ENCODE data around the gene UBR4. TPM values are rescaled to one million over a fixed set of nuclear protein-coding genes. Genes with fewer than 3 reads are reported as not detected.

The UBR4 gene
- total RNA-seq, 1 donor from 2014 or later = 108 TPM

GRCh38 chr1:19037659-19038058, 172.4 kb downstream of the UBR4 start:
- H3K27ac Mint-ChIP-seq = no peak overlapping the region
- peaks cover 19% of the 10 kb centered on the region for H3K27me3 Mint-ChIP-seq
- H3K4me3 Mint-ChIP-seq = no peak overlapping the region
- no peak for DNase-seq (ENCODE audit: extremely low spot score, unreplicated experiment)
- no peaks in the 10 kb centered on the region for H3K9me3 Mint-ChIP-seq
- TF ChIP-seq, protein P1, sequence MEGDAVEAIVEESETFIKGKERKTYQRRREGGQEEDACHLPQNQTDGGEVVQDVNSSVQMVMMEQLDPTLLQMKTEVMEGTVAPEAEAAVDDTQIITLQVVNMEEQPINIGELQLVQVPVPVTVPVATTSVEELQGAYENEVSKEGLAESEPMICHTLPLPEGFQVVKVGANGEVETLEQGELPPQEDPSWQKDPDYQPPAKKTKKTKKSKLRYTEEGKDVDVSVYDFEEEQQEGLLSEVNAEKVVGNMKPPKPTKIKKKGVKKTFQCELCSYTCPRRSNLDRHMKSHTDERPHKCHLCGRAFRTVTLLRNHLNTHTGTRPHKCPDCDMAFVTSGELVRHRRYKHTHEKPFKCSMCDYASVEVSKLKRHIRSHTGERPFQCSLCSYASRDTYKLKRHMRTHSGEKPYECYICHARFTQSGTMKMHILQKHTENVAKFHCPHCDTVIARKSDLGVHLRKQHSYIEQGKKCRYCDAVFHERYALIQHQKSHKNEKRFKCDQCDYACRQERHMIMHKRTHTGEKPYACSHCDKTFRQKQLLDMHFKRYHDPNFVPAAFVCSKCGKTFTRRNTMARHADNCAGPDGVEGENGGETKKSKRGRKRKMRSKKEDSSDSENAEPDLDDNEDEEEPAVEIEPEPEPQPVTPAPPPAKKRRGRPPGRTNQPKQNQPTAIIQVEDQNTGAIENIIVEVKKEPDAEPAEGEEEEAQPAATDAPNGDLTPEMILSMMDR (conservative IDR thresholded peaks at IDR 0.05) = no peak
- H3K36me3 Mint-ChIP-seq = no peaks in the 10 kb centered on the region
- H3K4me1 Mint-ChIP-seq (ENCODE audit: unreplicated experiment) = peaks cover 11% of the 10 kb centered on the region

DNA sequence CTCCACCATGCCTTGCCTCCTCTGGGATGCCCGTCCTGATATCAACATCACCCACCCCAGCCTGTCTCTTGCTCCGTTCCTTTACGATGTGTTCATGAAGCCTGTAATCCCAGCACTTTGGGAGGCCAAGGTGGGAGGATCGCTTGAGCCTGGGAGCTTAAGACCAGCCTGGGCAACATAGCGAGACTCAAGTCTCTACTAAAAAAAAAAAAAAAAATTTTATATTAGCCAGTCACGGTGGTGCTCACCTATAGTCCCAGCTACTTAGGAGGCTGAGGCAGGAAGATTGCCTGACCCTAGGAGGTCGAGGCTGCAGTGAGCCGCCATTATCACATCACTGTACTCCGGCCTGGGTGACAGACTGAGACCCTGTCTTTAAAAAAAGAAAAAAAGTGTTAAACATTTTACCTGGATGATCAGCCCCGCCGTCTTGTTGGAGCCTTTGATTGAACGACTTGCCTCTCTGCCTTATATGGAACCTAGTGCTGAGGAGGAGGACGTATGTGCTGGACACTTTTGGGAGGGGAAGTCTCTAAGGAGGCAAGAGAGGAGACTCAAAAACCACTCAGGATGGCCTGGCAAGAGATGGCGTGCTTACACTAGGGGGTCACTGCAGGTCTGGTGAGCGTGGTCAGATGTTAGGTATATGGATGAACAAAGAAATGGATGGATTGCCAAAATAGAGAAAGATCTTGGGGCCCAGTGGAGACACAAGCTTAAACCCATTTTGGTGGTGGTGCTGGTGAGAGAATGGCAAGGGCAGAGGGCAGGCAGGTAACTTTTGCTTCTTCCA, 173.1 kb downstream of the UBR4 start:
- H3K27ac Mint-ChIP-seq = no peak overlapping the region
- H3K36me3 Mint-ChIP-seq = no peaks in the 10 kb centered on the region
- H3K4me3 Mint-ChIP-seq = no peak overlapping the region
- H3K27me3 Mint-ChIP-seq = peaks cover 19% of the 10 kb centered on the region
- no peaks in the 10 kb centered on the region for H3K9me3 Mint-ChIP-seq
- no peak for DNase-seq (ENCODE audit: extremely low spot score, unreplicated experiment)
- TF ChIP-seq, protein P1 (conservative IDR thresholded peaks at IDR 0.05) = no peak
- H3K4me1 Mint-ChIP-seq (ENCODE audit: unreplicated experiment) = peaks cover 11% of the 10 kb centered on the region

- Mint-ChIP-seq H3K4me1 (ENCODE audit: unreplicated experiment) (peaks cover 11% of the 10 kb centered on the region), H3K27ac (no peak overlapping the region), H3K4me3 (no peak overlapping the region), H3K27me3 (peaks cover 19% of the 10 kb centered on the region), H3K9me3 (no peaks in the 10 kb centered on the region), H3K36me3 (no peaks in the 10 kb centered on the region)
- DNase-seq (ENCODE audit: extremely low spot score, unreplicated experiment) = no peak
- TF ChIP-seq, protein P1 (conservative IDR thresholded peaks at IDR 0.05) = no peak
Measured at GRCh38 chr1:19036041-19036812, 173.8 kb downstream of the UBR4 start.

GRCh38 chr1:19035377-19036040, 174.6 kb downstream of the UBR4 start:
- DNase-seq (ENCODE audit: extremely low spot score, unreplicated experiment) = no peak
- Mint-ChIP-seq H3K27ac (no peak overlapping the region), H3K4me3 (no peak overlapping the region), H3K4me1 (ENCODE audit: unreplicated experiment) (peaks cover 11% of the 10 kb centered on the region), H3K9me3 (no peaks in the 10 kb centered on the region), H3K36me3 (no peaks in the 10 kb centered on the region), H3K27me3 (peaks cover 15% of the 10 kb centered on the region)
- TF ChIP-seq, protein P1 (conservative IDR thresholded peaks at IDR 0.05) = no peak

- H3K27ac Mint-ChIP-seq = no peak overlapping the region
- H3K36me3 Mint-ChIP-seq = no peaks in the 10 kb centered on the region
- peaks cover 11% of the 10 kb centered on the region for H3K27me3 Mint-ChIP-seq
- H3K4me1 Mint-ChIP-seq (ENCODE audit: unreplicated experiment) = peaks cover 11% of the 10 kb centered on the region
- TF ChIP-seq, protein P1 (conservative IDR thresholded peaks at IDR 0.05) = no peak
- no peak overlapping the region for H3K4me3 Mint-ChIP-seq
- DNase-seq (ENCODE audit: extremely low spot score, unreplicated experiment) = no peak
- no peaks in the 10 kb centered on the region for H3K9me3 Mint-ChIP-seq
Measured at GRCh38 chr1:19034721-19035120, 175.3 kb downstream of the UBR4 start.

Measured in type B pancreatic cell (in vitro differentiated cells).